ENCODE results near the gene HADH. TPM values are rescaled to one million over a fixed set of nuclear protein-coding genes. Genes with fewer than 3 reads are reported as not detected.

Gene HADH
- polyA plus RNA-seq, 2 of the 4 experiments (the other 2 are of a cell fraction) = 22.7 to 23.7 TPM

- Histone ChIP-seq H3K4me3 (no peak overlapping the region), H3K27ac (no peak overlapping the region), H3K4me2 (no peak overlapping the region), H3K9me3 (no peaks in the 10 kb centered on the region), H3K4me1 (no peaks in the 10 kb centered on the region)
- ChIA-PET POLR2A (no interaction called here), CTCF (interaction anchor here (2.0 kb wide), 1 partner anchor 14 kb away, joined by 8 read pairs; no protein-coding TSS in a partner anchor)
- TF ChIP-seq, protein P1, sequence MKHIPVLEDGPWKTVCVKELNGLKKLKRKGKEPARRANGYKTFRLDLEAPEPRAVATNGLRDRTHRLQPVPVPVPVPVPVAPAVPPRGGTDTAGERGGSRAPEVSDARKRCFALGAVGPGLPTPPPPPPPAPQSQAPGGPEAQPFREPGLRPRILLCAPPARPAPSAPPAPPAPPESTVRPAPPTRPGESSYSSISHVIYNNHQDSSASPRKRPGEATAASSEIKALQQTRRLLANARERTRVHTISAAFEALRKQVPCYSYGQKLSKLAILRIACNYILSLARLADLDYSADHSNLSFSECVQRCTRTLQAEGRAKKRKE (CRISPR knock-in tag; IDR thresholded peaks at IDR 0.05; ENCODE audit: low read depth) = no peak
- no peak for TF ChIP-seq MAZ (IDR thresholded peaks at IDR 0.05; ENCODE audit: borderline replicate concordance, low read depth, low read length)
- TF ChIP-seq PBX3 (IDR thresholded peaks at IDR 0.05) = no peak
- no peak for TF ChIP-seq MYC (IDR thresholded peaks at IDR 0.05; ENCODE audit: borderline replicate concordance, low read length)
- no peak for TF ChIP-seq KDM1A (IDR thresholded peaks at IDR 0.05; ENCODE audit: low read depth)
- no peak for TF ChIP-seq ESRRA (IDR thresholded peaks at IDR 0.05; ENCODE audit: borderline replicate concordance, low read length)
- TF ChIP-seq FOXS1 (CRISPR knock-in tag; IDR thresholded peaks at IDR 0.05) = no peak
- no peak for TF ChIP-seq HOXB5 (CRISPR knock-in tag; IDR thresholded peaks at IDR 0.05)
- TF ChIP-seq CHD4 (IDR thresholded peaks at IDR 0.05; ENCODE audit: borderline replicate concordance) = no peak
- TF ChIP-seq, protein P2, sequence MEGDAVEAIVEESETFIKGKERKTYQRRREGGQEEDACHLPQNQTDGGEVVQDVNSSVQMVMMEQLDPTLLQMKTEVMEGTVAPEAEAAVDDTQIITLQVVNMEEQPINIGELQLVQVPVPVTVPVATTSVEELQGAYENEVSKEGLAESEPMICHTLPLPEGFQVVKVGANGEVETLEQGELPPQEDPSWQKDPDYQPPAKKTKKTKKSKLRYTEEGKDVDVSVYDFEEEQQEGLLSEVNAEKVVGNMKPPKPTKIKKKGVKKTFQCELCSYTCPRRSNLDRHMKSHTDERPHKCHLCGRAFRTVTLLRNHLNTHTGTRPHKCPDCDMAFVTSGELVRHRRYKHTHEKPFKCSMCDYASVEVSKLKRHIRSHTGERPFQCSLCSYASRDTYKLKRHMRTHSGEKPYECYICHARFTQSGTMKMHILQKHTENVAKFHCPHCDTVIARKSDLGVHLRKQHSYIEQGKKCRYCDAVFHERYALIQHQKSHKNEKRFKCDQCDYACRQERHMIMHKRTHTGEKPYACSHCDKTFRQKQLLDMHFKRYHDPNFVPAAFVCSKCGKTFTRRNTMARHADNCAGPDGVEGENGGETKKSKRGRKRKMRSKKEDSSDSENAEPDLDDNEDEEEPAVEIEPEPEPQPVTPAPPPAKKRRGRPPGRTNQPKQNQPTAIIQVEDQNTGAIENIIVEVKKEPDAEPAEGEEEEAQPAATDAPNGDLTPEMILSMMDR (IDR thresholded peaks at IDR 0.05) = no peak
- TF ChIP-seq HMGXB4 (CRISPR knock-in tag; IDR thresholded peaks at IDR 0.05; ENCODE audit: borderline replicate concordance) = no peak
- TF ChIP-seq, protein P3, sequence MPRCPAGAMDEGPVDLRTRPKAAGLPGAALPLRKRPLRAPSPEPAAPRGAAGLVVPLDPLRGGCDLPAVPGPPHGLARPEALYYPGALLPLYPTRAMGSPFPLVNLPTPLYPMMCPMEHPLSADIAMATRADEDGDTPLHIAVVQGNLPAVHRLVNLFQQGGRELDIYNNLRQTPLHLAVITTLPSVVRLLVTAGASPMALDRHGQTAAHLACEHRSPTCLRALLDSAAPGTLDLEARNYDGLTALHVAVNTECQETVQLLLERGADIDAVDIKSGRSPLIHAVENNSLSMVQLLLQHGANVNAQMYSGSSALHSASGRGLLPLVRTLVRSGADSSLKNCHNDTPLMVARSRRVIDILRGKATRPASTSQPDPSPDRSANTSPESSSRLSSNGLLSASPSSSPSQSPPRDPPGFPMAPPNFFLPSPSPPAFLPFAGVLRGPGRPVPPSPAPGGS (IDR thresholded peaks at IDR 0.05) = no peak
- TF ChIP-seq ZFP36 (IDR thresholded peaks at IDR 0.05; ENCODE audit: borderline replicate concordance, partially characterized antibody) = no peak
- TF ChIP-seq TFCP2L1 (CRISPR knock-in tag; IDR thresholded peaks at IDR 0.05) = no peak
- no peak for TF ChIP-seq EHF (CRISPR knock-in tag; IDR thresholded peaks at IDR 0.05)
- TF ChIP-seq TP53 (CRISPR knock-in tag; IDR thresholded peaks at IDR 0.05) = no peak
- no peak for TF ChIP-seq BHLHE40 (IDR thresholded peaks at IDR 0.05; ENCODE audit: low read depth, low read length)
- no peak for TF ChIP-seq FOSB (CRISPR knock-in tag; IDR thresholded peaks at IDR 0.05)
- TF ChIP-seq ELK1 (IDR thresholded peaks at IDR 0.05; ENCODE audit: low read depth, low read length) = no peak
- ATAC-seq (no peak), FAIRE-seq (no peak), DNase-seq (ENCODE audit: low read depth in 1 of 2, low spot score in 1 of 2) (no peak)
- WGBS (ENCODE audit: missing lambda C conversion rate) = 85% methylated on average over 2 of the region's 2 CpGs
These were observed 15.0 kb downstream of the HADH start for GRCh38 chr4:108004646-108005045.
